Stimulated activated CD4-positive, alpha-beta T cell treated with anti-CD3 and anti-CD28 coated beads, Interleukin-4, amount 100 ng/mL, for 1 hour (primary cell): Measurements from ENCODE around the gene ITSN2.

Experiments
- DNase-seq: peaks from one replicate; pipeline ENCODE4 v3.0.0-alpha.2; 2020

The ITSN2 gene

GRCh38 chr2:24332791-24333540, 27.4 kb downstream of the ITSN2 start:
- no peak for DNase-seq

GRCh38 chr2:24330161-24330560, 30.2 kb downstream of the ITSN2 start:
- DNase-seq: no peak

DNA sequence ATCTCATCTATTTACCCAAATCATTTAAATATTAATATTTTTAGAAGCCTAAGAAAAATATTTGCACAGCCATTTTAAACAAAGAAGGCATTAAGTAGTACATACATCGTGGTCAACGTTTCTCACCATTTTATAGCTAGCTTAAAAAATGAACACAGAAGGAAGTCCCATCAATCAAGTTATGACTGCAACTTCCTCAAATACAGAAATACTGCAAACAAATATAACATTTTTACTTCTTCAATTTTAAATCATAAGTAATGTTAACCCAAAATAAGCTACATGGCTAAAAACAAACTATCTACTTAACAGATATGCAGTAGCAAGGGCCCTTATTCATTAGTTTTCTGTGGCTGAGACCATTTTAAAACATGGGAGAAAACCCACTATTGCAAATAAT, 30.6 kb downstream of the ITSN2 start:
- no peak for DNase-seq

GRCh38 chr2:24328010-24328409, 32.3 kb downstream of the ITSN2 start:
- no peak for DNase-seq

DNA sequence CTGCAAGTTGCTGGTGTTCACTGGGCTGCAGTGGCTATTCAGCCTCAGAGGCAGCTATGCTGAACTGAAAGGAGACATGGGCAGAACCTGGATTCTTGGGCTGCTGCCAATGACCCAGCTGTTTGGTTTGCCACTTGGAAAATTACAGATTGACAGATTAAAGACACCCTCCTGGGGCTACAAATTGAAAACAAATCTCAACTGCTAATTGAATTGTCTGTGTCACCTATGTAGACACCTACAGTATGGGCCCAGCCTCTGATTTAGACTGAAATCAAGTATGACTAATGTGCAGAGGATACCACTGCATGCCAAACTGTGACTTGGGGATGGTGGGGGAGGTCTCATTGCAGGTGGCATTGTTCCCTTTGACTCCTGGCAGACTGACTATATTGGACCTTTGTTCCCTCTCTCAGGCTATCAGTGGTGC, 42.8 kb downstream of the ITSN2 start:
- DNase-seq: no peak

- no peak for DNase-seq
These were observed 44.7 kb downstream of the ITSN2 start for GRCh38 chr2:24315669-24316068.

DNA sequence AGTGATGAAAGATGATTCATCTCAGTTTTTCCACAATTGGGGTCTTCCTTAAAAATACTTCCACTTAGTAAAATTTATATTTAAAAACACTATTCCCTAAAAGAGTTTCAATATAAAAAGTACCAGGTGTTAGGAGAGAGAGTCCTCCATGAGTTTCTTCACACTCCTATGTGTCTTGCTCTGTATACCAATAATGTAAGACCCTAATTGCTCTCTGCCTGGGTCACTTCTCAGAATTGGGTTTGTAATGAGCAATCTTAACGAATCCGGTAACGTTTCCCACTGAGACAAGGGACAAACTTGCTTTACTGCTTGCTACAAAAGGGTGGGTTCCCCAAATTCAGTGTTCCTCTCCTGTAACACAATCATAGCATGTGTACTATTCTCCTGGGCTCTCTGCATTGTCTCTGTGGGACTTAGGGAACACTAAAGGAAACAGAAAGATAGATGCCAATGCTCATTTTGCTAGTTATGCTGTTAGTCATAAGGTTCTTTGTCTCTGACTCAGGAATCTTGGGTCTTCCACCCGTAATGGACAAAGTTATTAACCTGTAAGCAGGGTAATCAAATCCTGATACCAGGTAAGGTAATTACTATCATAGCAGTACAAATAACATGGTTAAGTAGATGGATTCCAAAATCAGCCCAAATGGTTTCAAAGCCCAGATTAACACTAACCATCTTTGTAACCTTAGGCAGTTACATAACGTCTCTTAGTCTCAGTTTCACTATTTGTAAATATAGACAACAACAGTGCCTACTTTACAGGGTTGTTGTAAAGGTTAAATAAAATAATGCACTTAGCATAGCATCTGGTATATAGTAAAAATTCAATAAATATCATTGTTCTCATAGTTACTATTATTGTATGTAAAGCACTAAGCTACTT, 46.3 kb downstream of the ITSN2 start:
- no peak for DNase-seq

- DNase-seq: no peak
These were observed 52.4 kb downstream of the ITSN2 start for GRCh38 chr2:24307961-24308360.

DNA sequence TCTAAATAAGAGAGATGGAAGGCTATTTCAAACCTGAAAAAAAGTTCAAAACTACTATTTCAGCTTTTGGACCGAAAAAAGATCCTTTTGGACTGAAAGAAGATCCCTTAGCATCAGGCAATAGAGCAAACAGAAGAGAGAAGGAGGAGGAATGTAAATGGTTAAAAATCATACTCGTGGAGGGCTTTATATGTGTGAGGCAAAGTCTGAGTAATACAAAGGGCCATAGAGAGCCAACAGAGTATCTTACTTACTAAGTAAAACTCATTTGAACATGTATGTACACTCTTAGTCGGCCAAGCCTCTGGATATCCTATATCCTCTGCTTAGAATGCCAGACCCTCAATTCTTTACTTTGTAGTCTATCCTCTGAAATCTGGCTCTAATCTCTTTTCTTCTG, 55.7 kb downstream of the ITSN2 start:
- DNase-seq: no peak

DNA sequence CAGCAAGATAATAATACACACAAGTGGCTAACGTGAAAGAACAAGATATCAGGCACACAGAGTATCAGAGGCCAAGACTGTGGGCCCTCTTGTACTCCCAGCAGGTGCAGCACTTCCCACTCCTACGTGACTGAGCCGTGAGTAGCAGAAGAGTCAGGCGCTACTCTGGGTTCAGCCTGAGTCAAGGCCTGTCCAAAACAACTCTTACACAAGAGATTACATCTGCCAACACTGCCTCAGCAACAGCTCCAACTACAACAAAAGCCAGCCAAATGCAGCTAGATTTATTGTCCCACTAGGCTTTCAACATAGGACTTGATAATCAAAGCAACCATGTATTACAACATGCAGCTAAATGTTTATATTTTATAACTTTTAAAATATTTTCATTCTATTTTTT, 56.2 kb downstream of the ITSN2 start:
- no peak for DNase-seq

- no peak for DNase-seq
These were observed 58.7 kb downstream of the ITSN2 start for GRCh38 chr2:24301599-24301998.

DNA sequence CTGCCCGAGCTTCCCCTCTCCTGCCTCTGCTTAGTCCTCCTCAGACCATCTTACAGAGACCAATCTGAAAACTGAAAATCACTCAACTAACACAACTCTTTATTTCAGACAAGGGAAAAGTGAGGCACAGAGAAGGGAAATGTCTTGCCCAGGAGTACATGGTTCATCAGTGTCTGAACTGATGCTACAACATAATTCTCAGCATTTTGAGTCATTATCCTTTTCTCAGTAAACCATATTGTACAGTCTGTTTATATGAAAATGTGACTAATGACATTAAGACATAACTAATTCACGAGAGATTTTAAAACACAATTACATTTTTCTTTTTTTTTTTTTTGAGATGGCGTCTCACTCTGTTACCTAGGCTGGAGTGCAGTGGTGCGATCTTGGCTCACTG, 62.7 kb downstream of the ITSN2 start:
- no peak for DNase-seq

- no peak for DNase-seq
These were observed 73.2 kb downstream of the ITSN2 start for GRCh38 chr2:24287171-24287570.

- DNase-seq: no peak
These were observed 74.7 kb downstream of the ITSN2 start for GRCh38 chr2:24285484-24286152.

GRCh38 chr2:24280645-24281044, 79.7 kb downstream of the ITSN2 start:
- DNase-seq: no peak

DNA sequence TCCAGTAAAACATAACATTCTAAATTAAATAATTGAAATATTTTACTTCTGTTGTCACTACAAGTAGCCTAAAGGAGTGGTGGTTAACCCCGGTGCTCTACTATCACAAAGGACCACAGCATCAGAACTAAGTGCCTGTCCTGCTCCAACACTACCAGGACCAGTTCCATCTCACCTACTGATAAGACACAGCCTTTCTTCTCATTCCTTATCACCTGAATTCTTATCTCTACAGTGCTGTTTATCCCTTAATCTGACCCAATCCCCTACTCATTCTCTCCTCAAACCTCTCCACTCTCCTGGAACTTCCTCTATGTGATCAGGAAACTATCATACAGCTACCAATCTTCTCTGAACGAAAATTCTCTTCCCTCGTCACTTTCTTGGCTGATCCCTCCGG, 80.2 kb downstream of the ITSN2 start:
- no peak for DNase-seq

DNA sequence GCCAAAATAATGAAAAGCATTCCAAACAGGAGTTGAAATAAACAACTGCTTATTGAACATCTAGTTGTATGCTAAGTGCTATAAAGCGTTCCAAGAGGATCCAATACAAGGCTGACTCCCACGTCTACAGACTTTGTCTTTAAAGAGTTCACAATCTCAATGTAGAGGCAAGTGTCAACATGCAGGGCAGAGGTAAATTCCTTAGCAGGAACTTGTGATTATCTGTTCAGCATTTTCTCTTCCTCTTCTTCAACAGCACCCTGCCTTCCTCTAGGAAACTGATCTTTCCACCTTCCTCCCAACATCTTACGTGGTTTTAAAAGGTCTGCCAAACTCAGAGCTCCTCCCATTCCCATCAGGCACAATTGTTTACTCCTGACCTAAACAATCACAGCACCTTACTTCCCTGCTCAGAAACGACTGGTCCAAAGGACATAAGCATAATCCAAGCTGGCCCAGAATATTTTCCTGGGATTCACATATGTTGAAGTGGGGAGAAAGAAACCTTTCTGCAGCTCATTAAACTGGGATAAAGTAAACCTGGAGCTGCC, 83.9 kb downstream of the ITSN2 start:
- DNase-seq: no peak

GRCh38 chr2:24274809-24275208, 85.5 kb downstream of the ITSN2 start:
- DNase-seq: no peak

DNA sequence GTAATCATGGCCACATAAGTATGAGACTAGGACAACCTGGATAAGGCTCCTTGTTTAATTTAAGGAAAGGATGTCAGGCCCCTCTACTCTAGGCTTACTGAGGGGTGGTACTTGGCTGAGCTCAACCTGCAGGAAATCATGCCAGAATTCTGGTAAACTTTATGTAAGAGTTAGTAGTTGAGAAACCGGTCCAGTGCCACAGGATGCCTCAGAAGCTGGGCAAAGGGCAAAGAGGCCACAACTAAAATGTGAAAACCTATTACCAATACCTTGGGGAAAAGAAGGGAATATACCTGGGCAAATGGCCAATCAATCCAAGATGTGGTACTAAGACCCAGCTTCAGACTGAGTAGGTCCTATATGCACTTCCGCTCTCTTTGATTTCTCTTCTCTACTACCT, 86.7 kb downstream of the ITSN2 start:
- no peak for DNase-seq

GRCh38 chr2:24272907-24273306, 87.4 kb downstream of the ITSN2 start:
- DNase-seq: no peak

DNA sequence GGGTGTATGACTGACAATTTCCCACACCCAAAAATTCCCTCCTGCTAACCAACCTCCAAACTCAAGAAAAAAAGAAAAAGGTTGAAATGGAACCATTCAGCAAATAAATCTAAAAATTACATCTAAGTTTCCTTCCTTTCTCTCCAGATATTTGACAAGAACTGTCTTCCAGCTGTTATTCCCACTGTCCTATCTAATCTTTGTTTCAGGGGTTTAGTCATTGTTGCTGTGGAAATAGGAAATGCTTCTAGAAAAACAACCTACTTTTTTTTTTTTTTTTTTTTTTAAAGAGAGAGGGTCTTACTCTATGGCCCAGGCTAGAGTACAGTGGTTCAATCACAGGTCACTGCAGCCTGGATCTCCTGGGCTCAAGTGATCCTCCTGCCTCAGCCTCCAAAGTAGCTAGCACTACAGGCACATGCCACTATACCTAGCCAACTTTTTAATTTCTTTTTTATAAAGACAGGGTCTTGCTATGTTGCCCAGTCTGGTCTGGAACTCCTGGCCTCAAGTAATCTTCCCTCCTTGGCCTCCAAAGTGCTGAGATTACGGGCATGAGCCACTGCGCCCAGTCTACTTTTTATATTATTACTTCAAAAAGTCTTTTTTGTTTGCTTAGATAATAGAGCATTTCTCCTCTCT, 88.1 kb downstream of the ITSN2 start:
- no peak for DNase-seq

- no peak for DNase-seq
These were observed 91.1 kb downstream of the ITSN2 start for GRCh38 chr2:24269265-24269664.

DNA sequence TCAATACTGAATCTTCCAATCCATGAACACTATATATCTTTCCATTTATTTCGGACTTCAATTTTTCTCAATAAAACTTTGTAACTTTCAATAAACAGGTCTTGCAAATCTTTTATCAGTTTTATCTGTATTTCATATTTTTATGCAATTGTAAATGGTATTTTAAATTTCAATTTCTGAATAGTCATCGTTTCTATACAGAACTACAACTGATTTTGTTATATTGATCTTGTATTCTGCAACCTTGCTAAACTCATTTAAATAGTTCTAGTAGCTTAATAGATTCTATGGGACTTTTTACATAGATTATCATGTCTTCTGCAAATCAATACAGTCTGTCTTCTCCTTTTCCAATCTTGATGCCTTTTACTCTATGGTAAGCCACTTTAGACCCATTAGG, 95.1 kb downstream of the ITSN2 start:
- no peak for DNase-seq
